ENCODE measurements around the gene MAML2. TPM values are rescaled to one million over a fixed set of nuclear protein-coding genes. Genes with fewer than 3 reads are reported as not detected.

MAML2 gene
- total RNA-seq, 1 donor: 48.2 TPM

DNA sequence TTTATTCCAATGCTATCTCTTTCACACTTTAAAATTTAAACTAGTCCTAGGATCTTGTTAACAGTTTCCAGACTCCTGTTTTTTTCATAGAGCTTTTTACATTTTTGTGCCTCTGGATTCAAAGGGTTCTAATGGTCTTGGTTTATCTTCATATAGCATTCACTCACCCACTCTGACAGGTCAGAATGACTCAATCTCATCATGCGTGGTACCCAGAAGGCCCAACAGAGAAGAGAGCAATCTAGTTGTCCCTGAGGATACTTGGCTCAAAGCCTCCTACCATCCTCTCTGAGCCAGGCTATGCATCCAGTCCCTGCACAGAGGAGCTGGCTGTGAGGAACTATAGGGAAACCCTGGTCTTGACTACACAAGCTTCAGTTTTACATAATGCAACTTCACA lies 27.5 kb downstream of the MAML2 start:
- peaks cover 43% of the 10 kb centered on the region for H3K4me1 ChIP-seq (ENCODE audit: insufficient read depth, low read length)
- no peaks in the 10 kb centered on the region for H3K9me3 ChIP-seq (ENCODE audit: low read depth, low read length)
- no peaks in the 10 kb centered on the region for H3K27me3 ChIP-seq (ENCODE audit: insufficient read depth, low read length)
- H3K4me3 ChIP-seq (ENCODE audit: low read length): no peak overlapping the region

DNA sequence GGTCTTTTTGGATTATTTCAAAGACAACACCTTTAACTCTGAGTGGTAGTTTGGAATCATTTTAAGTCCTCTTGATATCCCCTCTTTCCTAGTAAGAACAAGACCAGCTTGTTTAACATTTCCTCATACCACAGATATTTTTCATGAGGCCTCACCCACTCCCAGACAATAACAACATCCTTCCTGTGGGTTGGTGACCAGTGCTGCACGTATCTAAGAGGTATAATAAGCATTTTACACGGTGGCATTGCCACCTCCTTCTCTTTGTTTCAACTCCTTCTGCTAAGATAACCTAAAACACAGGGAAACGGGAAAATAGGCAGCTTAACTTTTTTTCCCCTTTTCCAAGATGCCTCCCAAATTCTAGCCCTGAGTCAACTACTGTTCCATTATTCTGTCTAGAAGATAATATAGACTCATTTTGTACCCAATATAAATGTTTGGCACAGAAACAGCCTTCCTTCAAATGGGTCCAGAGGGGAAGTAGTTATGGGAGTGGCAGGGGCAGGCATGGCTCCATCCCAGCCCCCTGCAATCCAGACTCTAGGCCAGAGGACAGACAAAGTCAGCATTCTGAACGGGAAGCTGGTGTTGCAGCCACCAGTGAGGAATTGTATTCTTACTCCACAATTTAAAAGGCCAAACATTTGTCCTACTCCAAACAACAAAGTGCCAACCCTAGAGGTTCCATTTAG lies 28.5 kb downstream of the MAML2 start:
- Histone ChIP-seq H3K4me1 (ENCODE audit: insufficient read depth, low read length) (peaks cover 43% of the 10 kb centered on the region), H3K9me3 (ENCODE audit: low read depth, low read length) (no peaks in the 10 kb centered on the region), H3K27me3 (ENCODE audit: insufficient read depth, low read length) (no peaks in the 10 kb centered on the region), H3K4me3 (ENCODE audit: low read length) (no peak overlapping the region)

DNA sequence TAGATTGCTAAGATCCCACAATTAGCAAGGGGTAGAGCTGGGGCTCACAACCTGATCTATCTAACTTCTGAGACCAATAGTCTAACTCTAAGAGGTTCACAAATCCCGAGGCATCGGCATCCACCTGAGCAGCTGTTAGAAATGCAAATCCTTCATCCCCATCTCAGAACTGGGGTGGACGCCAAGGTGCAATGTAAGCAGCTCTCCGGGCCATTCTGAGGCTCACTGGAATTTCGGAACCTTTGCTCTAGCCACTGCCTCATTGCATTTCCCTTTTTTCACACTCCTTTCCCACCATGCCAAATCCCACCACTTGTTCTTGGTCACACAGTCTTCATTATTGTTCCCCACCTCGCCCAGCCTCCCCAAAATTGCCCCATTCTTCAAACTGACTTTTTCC lies 29.8 kb downstream of the MAML2 start:
- H3K4me1 ChIP-seq (ENCODE audit: insufficient read depth, low read length): peaks cover 43% of the 10 kb centered on the region

DNA sequence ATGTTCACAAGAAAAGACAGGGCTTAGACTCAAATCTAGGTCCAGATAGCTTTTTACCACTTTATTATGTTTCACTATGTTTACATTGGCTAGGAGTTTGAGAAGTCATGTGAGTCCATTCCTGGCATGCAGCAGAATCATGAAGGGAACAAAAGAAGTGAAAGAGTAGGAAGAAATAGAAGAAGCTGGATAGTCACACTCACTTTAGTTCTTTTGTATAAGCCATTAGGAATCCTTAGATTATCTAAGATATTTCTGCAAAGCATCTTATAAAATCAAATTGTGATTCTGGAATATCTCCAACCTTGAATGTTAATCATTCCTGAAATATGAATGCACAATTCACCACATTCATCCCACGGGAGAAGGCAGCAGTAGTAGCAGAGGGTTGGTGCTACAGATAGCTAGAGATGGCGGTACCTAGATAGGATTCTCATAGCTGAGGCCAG lies 31.9 kb downstream of the MAML2 start:
- no peaks in the 10 kb centered on the region for H3K27me3 ChIP-seq (ENCODE audit: insufficient read depth, low read length)
- no peaks in the 10 kb centered on the region for H3K9me3 ChIP-seq (ENCODE audit: low read depth, low read length)
- no peak overlapping the region for H3K4me3 ChIP-seq (ENCODE audit: low read length)
- peaks cover 45% of the 10 kb centered on the region for H3K4me1 ChIP-seq (ENCODE audit: insufficient read depth, low read length)

More for the DNA sequence above, 29.8 kb downstream of the MAML2 start:
- Histone ChIP-seq H3K9me3 (ENCODE audit: low read depth, low read length) (no peaks in the 10 kb centered on the region), H3K27me3 (ENCODE audit: insufficient read depth, low read length) (no peaks in the 10 kb centered on the region), H3K4me3 (ENCODE audit: low read length) (no peak overlapping the region)

DNA sequence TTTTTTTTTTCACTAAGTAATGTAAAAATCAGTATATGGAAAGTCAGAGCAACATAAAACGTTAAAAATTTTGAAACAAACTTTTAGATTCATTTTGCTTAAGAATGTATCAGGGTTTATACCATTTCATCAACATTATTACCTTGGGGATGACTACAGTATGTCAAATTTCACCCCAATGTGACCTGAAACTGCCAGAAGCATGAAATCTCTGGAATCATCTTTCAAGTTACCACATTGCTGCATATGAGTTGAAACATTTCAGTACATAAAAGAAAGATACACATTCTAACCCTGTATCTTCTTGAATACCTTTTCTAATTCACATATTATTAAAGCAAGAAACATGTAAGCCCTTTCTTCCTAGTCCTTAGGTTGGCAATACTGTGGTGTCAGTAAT lies 32.8 kb downstream of the MAML2 start:
- Histone ChIP-seq H3K27me3 (ENCODE audit: insufficient read depth, low read length) (no peaks in the 10 kb centered on the region), H3K9me3 (ENCODE audit: low read depth, low read length) (no peaks in the 10 kb centered on the region), H3K4me3 (ENCODE audit: low read length) (no peak overlapping the region), H3K4me1 (ENCODE audit: insufficient read depth, low read length) (peaks cover 41% of the 10 kb centered on the region)

DNA sequence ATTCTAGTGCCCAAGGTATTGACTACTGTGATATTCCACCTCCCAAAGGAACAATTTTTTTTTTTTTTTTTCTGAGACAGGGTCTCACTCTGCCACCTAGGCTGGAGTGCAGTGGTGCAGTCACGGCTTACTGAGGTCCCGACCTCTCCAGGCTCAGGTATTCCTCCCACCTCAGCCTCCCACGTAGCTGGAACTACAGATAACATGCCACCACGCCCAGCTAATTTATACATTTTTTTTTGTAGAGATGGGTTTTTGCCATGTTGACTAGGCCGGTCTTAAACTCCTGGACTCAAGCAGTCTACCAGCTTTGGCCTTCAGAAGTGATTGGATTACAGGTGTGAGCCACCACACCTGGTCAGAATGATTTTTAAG lies 33.4 kb downstream of the MAML2 start:
- no peak overlapping the region for H3K4me3 ChIP-seq (ENCODE audit: low read length)
- no peaks in the 10 kb centered on the region for H3K9me3 ChIP-seq (ENCODE audit: low read depth, low read length)
- peaks cover 36% of the 10 kb centered on the region for H3K4me1 ChIP-seq (ENCODE audit: insufficient read depth, low read length)
- H3K27me3 ChIP-seq (ENCODE audit: insufficient read depth, low read length): no peaks in the 10 kb centered on the region

- Histone ChIP-seq H3K4me3 (ENCODE audit: low read length) (no peak overlapping the region), H3K27me3 (ENCODE audit: insufficient read depth, low read length) (no peaks in the 10 kb centered on the region), H3K4me1 (ENCODE audit: insufficient read depth, low read length) (peaks cover 31% of the 10 kb centered on the region), H3K9me3 (ENCODE audit: low read depth, low read length) (no peaks in the 10 kb centered on the region)
Observed at GRCh38 chr11:96309016-96309642, 33.9 kb downstream of the MAML2 start.

DNA sequence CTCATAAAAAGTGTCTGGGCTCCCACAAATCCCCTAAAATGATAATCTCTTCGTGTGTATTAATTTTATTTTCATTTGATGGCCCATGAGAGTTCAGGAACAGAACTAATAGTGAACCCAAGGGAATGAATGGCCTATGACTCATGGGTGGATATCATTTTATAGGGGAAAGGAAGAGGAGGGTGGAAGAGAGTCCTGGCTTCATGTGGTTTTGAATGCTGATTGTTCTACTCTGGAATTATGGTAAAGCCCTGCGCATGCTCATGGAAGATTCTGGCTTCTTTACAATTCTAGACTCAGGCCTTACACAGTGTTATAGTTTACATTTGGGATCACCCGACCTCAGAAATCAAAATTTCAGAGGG lies 35.2 kb downstream of the MAML2 start:
- H3K9me3 ChIP-seq (ENCODE audit: low read depth, low read length): no peaks in the 10 kb centered on the region
- H3K27me3 ChIP-seq (ENCODE audit: insufficient read depth, low read length): no peaks in the 10 kb centered on the region
- H3K4me1 ChIP-seq (ENCODE audit: insufficient read depth, low read length): peaks cover 27% of the 10 kb centered on the region
- H3K4me3 ChIP-seq (ENCODE audit: low read length): no peak overlapping the region

GRCh38 chr11:96306933-96307775 lies 35.8 kb downstream of the MAML2 start:
- Histone ChIP-seq H3K4me1 (ENCODE audit: insufficient read depth, low read length) (peaks cover 31% of the 10 kb centered on the region), H3K4me3 (ENCODE audit: low read length) (no peak overlapping the region), H3K27me3 (ENCODE audit: insufficient read depth, low read length) (no peaks in the 10 kb centered on the region), H3K9me3 (ENCODE audit: low read depth, low read length) (no peaks in the 10 kb centered on the region)

DNA sequence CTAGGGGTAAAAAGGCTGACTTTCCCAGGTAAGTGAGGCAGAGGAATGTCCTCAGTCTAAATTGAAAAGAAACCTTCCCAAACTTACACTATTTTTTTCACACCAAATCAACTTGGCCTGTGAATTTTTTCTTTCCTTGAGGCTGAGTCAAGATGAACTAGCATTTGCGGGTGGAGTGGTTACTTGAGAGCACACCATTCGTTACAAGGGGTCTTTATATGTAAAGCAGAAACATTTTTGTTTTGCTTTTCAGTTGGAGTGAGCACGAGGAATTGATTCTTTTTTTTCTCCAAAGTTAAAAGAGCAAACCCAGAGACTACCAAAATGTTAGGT lies 36.4 kb downstream of the MAML2 start:
- H3K27me3 ChIP-seq (ENCODE audit: insufficient read depth, low read length): no peaks in the 10 kb centered on the region
- peaks cover 31% of the 10 kb centered on the region for H3K4me1 ChIP-seq (ENCODE audit: insufficient read depth, low read length)
- no peak overlapping the region for H3K4me3 ChIP-seq (ENCODE audit: low read length)
- no peaks in the 10 kb centered on the region for H3K9me3 ChIP-seq (ENCODE audit: low read depth, low read length)

DNA sequence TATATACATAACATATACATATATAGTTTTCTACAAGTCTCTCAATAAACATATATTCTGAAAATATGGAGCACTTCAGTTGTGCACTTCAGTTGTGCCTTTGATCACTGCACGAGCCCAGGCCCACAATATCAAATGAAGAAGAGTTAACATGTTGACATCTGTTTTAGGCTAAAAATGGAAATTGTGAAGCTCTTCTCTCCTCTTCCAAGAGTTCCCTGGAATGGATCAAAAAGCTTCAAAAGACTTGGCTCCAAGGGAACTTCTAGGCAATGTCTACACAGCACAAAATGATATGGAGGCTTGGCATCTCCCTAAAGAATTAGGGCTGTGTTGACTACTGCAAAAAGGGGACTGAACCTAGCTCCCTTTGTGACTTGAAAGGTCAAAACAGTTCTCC lies 36.9 kb downstream of the MAML2 start:
- H3K4me3 ChIP-seq (ENCODE audit: low read length): no peak overlapping the region
- H3K4me1 ChIP-seq (ENCODE audit: insufficient read depth, low read length): peaks cover 31% of the 10 kb centered on the region
- H3K27me3 ChIP-seq (ENCODE audit: insufficient read depth, low read length): no peaks in the 10 kb centered on the region
- H3K9me3 ChIP-seq (ENCODE audit: low read depth, low read length): no peaks in the 10 kb centered on the region

DNA sequence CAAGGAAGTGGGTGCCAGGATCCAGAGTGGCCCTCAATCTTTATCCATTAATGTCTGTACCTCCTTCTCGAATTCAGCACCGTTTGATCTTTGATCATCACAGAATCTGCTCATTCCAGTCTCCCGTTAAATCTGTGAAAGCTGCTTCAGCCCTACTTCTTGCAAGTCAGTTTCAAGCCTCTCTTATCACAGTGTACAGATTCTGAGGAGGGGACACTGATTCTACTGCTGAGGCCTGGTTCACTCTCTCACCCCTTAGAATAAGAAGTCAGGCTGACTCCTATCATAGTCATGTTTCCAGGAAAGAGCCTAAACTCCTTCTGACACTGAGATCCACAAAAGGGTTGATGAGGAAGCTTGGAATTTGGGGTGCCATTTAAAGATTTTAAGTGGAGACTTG lies 39.0 kb downstream of the MAML2 start:
- peaks cover 44% of the 10 kb centered on the region for H3K4me1 ChIP-seq (ENCODE audit: insufficient read depth, low read length)
- no peaks in the 10 kb centered on the region for H3K27me3 ChIP-seq (ENCODE audit: insufficient read depth, low read length)
- no peak overlapping the region for H3K4me3 ChIP-seq (ENCODE audit: low read length)
- no peaks in the 10 kb centered on the region for H3K9me3 ChIP-seq (ENCODE audit: low read depth, low read length)

DNA sequence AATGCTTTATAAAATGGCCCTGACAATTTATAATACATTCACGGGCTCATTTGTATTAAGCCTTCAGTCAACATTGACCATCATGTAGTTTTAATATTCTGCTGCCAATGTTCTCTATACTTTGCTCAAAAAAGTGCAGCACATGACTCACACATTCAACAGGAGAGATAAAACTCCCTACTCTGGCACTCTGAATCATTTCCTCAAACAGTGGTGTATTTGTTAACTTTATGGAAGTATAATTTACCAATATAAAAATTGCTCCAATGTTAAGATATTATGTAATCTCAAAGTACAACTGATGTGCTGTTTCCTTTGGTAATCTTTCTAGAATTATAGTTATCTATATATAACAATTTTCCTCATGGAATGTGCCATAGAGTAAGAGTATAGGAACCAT lies 39.9 kb downstream of the MAML2 start:
- Histone ChIP-seq H3K4me1 (ENCODE audit: insufficient read depth, low read length) (peaks cover 44% of the 10 kb centered on the region), H3K27me3 (ENCODE audit: insufficient read depth, low read length) (no peaks in the 10 kb centered on the region), H3K9me3 (ENCODE audit: low read depth, low read length) (no peaks in the 10 kb centered on the region)

DNA sequence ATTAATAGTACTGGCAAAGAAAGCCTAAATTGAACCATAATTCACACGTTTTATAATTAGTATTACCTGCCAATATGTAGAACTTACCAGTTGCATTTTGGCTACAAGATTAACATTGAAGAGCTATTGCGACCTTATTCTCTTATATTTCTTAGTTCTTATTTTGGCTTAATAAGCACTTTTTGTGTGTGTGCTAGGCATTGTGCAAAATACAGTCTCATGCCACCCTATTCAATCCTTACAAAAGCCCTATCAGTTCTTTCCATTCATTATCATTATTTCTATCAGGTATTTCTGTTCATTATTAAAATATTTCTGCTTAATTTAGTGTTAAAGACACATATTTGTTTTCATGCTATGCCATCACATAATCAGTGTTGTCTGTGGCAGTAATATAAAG lies 41.2 kb downstream of the MAML2 start:
- Histone ChIP-seq H3K9me3 (ENCODE audit: low read depth, low read length) (no peaks in the 10 kb centered on the region), H3K27me3 (ENCODE audit: insufficient read depth, low read length) (no peaks in the 10 kb centered on the region), H3K4me1 (ENCODE audit: insufficient read depth, low read length) (peaks cover 32% of the 10 kb centered on the region), H3K4me3 (ENCODE audit: low read length) (no peak overlapping the region)

More for the DNA sequence above, 39.9 kb downstream of the MAML2 start:
- no peak overlapping the region for H3K4me3 ChIP-seq (ENCODE audit: low read length)

GRCh38 chr11:96299155-96299888 lies 43.7 kb downstream of the MAML2 start:
- Histone ChIP-seq H3K4me1 (ENCODE audit: insufficient read depth, low read length) (peaks cover 24% of the 10 kb centered on the region), H3K9me3 (ENCODE audit: low read depth, low read length) (no peaks in the 10 kb centered on the region), H3K4me3 (ENCODE audit: low read length) (no peak overlapping the region), H3K27me3 (ENCODE audit: insufficient read depth, low read length) (no peaks in the 10 kb centered on the region)

All from mononuclear cell (primary cell).